Progenitor cell of endocrine pancreas (in vitro differentiated cells): ENCODE measurements around the gene SIDT1. TPM values are rescaled to one million over a fixed set of nuclear protein-coding genes. Genes with fewer than 3 reads are reported as not detected.

Experiments
- DNase-seq: peaks from one replicate; pipeline ENCODE4 v3.0.0; 2021; ENCODE audit warnings: low spot score; ENCODE audit not compliant: unreplicated experiment
- H3K27ac Mint-ChIP-seq: 2 replicates; pipeline ENCODE4 v1.8.0; 2021; ENCODE audit warnings: mild to moderate bottlenecking, moderate library complexity, mixed read lengths
- H3K27me3 Mint-ChIP-seq: 2 replicates; pipeline ENCODE4 v1.8.0; 2021; ENCODE audit warnings: mixed read lengths
- H3K36me3 Mint-ChIP-seq: 2 replicates; pipeline ENCODE4 v1.8.0; 2022; ENCODE audit warnings: mixed read lengths; ENCODE audit not compliant: insufficient read depth
- H3K4me1 Mint-ChIP-seq: 2 replicates; pipeline ENCODE4 v1.8.0; 2021; ENCODE audit warnings: low read depth, mixed read lengths
- H3K4me3 Mint-ChIP-seq: 2 replicates; pipeline ENCODE4 v1.8.0; 2021; ENCODE audit warnings: low read depth, mild to moderate bottlenecking, moderate library complexity, mixed read lengths
- H3K9me3 Mint-ChIP-seq: 2 replicates; pipeline ENCODE4 v1.8.0; 2021; ENCODE audit warnings: low read depth, mixed read lengths
- total RNA-seq: library from RNA; stranded (reverse); gene quantifications from 2 replicates; pipeline ENCODE4 v1.2.1, GENCODE V29; 2021
- TF ChIP-seq, protein P1 (sequence below): fragments of 200-600 bp; sonication (generic); IDR thresholded peaks from one replicate; pipeline ENCODE4 v1.5.0; 2021; ENCODE audit warnings: antibody characterized with exemption, mild to moderate bottlenecking; ENCODE audit not compliant: unreplicated experiment

The SIDT1 gene
- total RNA-seq, 1 donor from 2014 or later, result not detected

DNA sequence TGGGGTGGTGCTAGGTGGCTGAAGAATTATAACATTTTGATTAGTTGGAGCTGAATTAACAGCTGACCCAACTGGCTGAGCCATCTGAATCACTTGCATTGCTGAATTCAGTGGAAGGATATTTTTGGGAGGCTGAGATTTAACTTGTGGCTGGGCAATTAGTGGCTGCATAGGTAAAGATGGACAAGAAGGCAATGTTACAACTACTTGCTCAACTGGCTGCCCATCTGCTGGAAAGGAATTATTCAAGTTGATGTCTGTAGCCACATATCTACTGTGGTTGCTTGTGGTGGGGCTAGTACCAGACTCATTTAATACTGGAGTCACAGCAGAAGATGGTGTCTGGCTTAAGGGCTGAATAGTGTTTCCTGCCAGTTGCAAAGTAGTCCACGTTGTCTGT, 127.6 kb downstream of the SIDT1 start:
- Mint-ChIP-seq H3K9me3 (no peaks in the 10 kb centered on the region), H3K4me1 (peaks cover 37% of the 10 kb centered on the region), H3K27me3 (no peaks in the 10 kb centered on the region), H3K27ac (no peak overlapping the region), H3K36me3 (peaks cover 46% of the 10 kb centered on the region), H3K4me3 (no peak overlapping the region)
- TF ChIP-seq, protein P1, sequence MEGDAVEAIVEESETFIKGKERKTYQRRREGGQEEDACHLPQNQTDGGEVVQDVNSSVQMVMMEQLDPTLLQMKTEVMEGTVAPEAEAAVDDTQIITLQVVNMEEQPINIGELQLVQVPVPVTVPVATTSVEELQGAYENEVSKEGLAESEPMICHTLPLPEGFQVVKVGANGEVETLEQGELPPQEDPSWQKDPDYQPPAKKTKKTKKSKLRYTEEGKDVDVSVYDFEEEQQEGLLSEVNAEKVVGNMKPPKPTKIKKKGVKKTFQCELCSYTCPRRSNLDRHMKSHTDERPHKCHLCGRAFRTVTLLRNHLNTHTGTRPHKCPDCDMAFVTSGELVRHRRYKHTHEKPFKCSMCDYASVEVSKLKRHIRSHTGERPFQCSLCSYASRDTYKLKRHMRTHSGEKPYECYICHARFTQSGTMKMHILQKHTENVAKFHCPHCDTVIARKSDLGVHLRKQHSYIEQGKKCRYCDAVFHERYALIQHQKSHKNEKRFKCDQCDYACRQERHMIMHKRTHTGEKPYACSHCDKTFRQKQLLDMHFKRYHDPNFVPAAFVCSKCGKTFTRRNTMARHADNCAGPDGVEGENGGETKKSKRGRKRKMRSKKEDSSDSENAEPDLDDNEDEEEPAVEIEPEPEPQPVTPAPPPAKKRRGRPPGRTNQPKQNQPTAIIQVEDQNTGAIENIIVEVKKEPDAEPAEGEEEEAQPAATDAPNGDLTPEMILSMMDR, result no peak
- DNase-seq, result no peak

GRCh38 chr3:113660458-113660857, 128.1 kb downstream of the SIDT1 start:
- Mint-ChIP-seq H3K4me1 (peaks cover 36% of the 10 kb centered on the region), H3K27ac (no peak overlapping the region), H3K9me3 (no peaks in the 10 kb centered on the region), H3K36me3 (peaks cover 46% of the 10 kb centered on the region), H3K27me3 (no peaks in the 10 kb centered on the region), H3K4me3 (no peak overlapping the region)
- DNase-seq, result no peak
- TF ChIP-seq, protein P1, result no peak

DNA sequence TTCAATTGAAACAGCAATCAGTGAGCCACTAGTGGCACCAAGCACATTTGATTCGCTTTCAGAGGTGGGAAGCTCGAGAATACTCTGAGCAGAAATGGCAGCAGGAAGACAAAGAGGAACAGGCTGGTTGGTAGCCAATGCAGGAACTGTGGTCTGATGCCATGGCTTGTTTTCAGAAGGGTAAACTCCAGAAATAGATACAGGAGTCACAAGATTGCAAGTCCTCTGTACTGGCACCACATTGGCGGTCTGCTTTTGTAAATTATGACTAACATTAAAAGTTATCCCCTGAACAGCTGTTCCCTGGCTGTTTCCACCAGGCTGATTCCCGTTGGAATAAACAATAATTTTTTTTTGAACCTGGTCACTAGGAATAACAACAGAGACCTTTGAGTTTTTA, 128.5 kb downstream of the SIDT1 start:
- H3K27ac Mint-ChIP-seq, result no peak overlapping the region
- no peaks in the 10 kb centered on the region for H3K9me3 Mint-ChIP-seq
- no peak overlapping the region for H3K4me3 Mint-ChIP-seq
- TF ChIP-seq, protein P1, result no peak
- no peak for DNase-seq
- H3K36me3 Mint-ChIP-seq, result peaks cover 45% of the 10 kb centered on the region
- peaks cover 36% of the 10 kb centered on the region for H3K4me1 Mint-ChIP-seq
- no peaks in the 10 kb centered on the region for H3K27me3 Mint-ChIP-seq

DNA sequence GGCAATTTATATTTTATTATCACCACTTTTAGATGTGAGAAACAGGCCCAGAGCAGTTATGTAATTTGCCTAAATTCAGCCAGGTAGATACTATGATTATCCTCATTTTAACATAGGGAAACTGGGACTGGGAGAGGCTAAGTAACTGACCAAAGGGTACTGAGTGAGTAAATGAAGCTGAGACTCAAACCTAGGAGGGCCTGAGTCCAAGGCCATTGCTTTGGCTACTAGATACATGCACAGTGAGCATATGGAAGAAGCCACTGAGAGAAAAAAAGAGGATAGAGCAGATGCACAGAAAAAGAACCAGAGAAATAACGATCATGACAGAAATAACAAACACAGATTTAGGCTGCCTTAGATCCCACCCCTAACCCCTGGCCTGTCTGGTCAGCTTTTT, 130.5 kb downstream of the SIDT1 start:
- H3K4me3 Mint-ChIP-seq, result no peak overlapping the region
- peak overlapping the region; percentile 93 for H3K27ac Mint-ChIP-seq
- peaks cover 29% of the 10 kb centered on the region for H3K36me3 Mint-ChIP-seq
- no peaks in the 10 kb centered on the region for H3K9me3 Mint-ChIP-seq
- H3K4me1 Mint-ChIP-seq, result peaks cover 47% of the 10 kb centered on the region
- TF ChIP-seq, protein P1, result no peak
- no peaks in the 10 kb centered on the region for H3K27me3 Mint-ChIP-seq
- DNase-seq, result no peak

- H3K36me3 Mint-ChIP-seq, result peaks cover 25% of the 10 kb centered on the region
- H3K9me3 Mint-ChIP-seq, result no peaks in the 10 kb centered on the region
- no peak for DNase-seq
- peaks cover 48% of the 10 kb centered on the region for H3K4me1 Mint-ChIP-seq
- TF ChIP-seq, protein P1, result no peak
- peak overlapping the region; percentile 93 for H3K27ac Mint-ChIP-seq
- H3K27me3 Mint-ChIP-seq, result no peaks in the 10 kb centered on the region
- peak overlapping the region; percentile 14 for H3K4me3 Mint-ChIP-seq
Measured at GRCh38 chr3:113663324-113663750, 131.0 kb downstream of the SIDT1 start.
